Ishikawa (cell line): ENCODE results near the gene STXBP5.

Source experiments
- CEBPB ChIP-seq: IDR thresholded peaks from 2 replicates; pipeline ENCODE4 v1.6.1; 2012
- CREB1 ChIP-seq: IDR thresholded peaks from 2 replicates; pipeline ENCODE4 v1.6.1; 2012; ENCODE audit warnings: low read depth
- EGR1 ChIP-seq: IDR thresholded peaks from 2 replicates; pipeline ENCODE4 v1.6.1; 2012
- EP300 ChIP-seq: IDR thresholded peaks from 2 replicates; pipeline ENCODE4 v1.6.1; 2012; ENCODE audit warnings: borderline replicate concordance
- FOXM1 ChIP-seq: IDR thresholded peaks from 2 replicates; pipeline ENCODE4 v1.6.1; 2012; ENCODE audit warnings: low read depth, borderline replicate concordance
- NFIC ChIP-seq: IDR thresholded peaks from 2 replicates; pipeline ENCODE4 v1.6.1; 2012
- RAD21 ChIP-seq: IDR thresholded peaks from 2 replicates; pipeline ENCODE4 v1.6.1; 2012; ENCODE audit warnings: low read depth
- TAF1 ChIP-seq: IDR thresholded peaks from 2 replicates; pipeline ENCODE4 v1.6.1; 2012; ENCODE audit warnings: low read depth, mild to moderate bottlenecking
- TCF12 ChIP-seq: IDR thresholded peaks from 2 replicates; pipeline ENCODE4 v1.6.1; 2012; ENCODE audit warnings: low read depth
- TEAD4 ChIP-seq: IDR thresholded peaks from 2 replicates; pipeline ENCODE4 v1.6.1; 2012
- YY1 ChIP-seq: IDR thresholded peaks from 2 replicates; pipeline ENCODE4 v1.6.1; 2012; ENCODE audit warnings: low read depth
- ZBTB7A ChIP-seq: IDR thresholded peaks from 2 replicates; pipeline ENCODE4 v1.6.1; 2012; ENCODE audit warnings: low read depth
- TF ChIP-seq, protein P1 (sequence below): IDR thresholded peaks from 2 replicates; pipeline ENCODE4 v1.6.1; 2012; ENCODE audit warnings: low read depth, mild to moderate bottlenecking
- TF ChIP-seq, protein P2 (sequence below): IDR thresholded peaks from 2 replicates; pipeline ENCODE4 v1.6.1; 2012
- TF ChIP-seq, protein P3 (sequence below): IDR thresholded peaks from 2 replicates; pipeline ENCODE4 v1.6.1; 2012

Gene STXBP5

DNA sequence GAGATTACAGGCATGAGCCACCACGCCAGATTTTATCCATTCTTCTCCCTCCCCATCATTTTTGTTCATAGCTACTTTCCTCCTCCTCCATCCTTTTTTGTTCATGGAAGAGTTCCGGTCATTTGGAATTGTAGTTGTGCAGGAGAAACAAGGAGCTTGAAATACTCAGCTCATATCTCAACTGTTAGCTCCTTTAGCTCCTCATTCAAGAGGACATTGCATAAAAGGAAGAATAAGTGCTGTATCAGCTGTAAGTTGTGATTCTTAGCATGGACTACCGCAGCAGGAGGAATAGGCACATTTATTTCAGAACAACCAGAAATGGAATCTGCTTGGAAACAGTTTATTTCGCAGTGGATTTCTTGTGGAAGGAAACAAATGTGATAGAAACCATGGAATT, 7.6 kb downstream of the STXBP5 start:
- TF ChIP-seq, protein P1, sequence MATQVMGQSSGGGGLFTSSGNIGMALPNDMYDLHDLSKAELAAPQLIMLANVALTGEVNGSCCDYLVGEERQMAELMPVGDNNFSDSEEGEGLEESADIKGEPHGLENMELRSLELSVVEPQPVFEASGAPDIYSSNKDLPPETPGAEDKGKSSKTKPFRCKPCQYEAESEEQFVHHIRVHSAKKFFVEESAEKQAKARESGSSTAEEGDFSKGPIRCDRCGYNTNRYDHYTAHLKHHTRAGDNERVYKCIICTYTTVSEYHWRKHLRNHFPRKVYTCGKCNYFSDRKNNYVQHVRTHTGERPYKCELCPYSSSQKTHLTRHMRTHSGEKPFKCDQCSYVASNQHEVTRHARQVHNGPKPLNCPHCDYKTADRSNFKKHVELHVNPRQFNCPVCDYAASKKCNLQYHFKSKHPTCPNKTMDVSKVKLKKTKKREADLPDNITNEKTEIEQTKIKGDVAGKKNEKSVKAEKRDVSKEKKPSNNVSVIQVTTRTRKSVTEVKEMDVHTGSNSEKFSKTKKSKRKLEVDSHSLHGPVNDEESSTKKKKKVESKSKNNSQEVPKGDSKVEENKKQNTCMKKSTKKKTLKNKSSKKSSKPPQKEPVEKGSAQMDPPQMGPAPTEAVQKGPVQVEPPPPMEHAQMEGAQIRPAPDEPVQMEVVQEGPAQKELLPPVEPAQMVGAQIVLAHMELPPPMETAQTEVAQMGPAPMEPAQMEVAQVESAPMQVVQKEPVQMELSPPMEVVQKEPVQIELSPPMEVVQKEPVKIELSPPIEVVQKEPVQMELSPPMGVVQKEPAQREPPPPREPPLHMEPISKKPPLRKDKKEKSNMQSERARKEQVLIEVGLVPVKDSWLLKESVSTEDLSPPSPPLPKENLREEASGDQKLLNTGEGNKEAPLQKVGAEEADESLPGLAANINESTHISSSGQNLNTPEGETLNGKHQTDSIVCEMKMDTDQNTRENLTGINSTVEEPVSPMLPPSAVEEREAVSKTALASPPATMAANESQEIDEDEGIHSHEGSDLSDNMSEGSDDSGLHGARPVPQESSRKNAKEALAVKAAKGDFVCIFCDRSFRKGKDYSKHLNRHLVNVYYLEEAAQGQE = no peak
- TF ChIP-seq TCF12 (no peak), FOXM1 (no peak), RAD21 (no peak)
- TF ChIP-seq, protein P2, sequence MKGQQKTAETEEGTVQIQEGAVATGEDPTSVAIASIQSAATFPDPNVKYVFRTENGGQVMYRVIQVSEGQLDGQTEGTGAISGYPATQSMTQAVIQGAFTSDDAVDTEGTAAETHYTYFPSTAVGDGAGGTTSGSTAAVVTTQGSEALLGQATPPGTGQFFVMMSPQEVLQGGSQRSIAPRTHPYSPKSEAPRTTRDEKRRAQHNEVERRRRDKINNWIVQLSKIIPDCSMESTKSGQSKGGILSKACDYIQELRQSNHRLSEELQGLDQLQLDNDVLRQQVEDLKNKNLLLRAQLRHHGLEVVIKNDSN = no peak

DNA sequence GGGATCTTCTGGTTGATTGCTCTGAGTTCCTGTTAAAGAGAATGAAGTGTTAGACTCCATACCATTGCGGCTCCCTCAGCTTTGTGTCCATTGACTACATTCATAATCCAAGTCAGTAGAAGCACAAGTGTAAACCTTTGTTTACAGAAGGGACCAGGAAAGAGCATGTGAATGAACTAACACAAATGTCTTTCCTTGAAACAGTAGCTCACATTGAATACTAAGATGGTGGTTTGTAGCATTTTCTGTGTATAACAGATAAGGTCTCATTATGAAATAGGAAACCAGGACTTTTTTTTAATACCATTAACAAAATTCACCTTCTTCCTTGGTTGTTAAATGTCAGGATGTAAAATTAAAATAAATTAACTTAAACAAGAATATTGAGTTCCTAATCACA, 8.4 kb downstream of the STXBP5 start:
- TF ChIP-seq CREB1 (no peak), TAF1 (no peak), RAD21 (no peak), FOXM1 (no peak), EGR1 (no peak), EP300 (no peak)
- TF ChIP-seq, protein P2 = no peak
- TF ChIP-seq, protein P1 = no peak
- TF ChIP-seq, protein P3, sequence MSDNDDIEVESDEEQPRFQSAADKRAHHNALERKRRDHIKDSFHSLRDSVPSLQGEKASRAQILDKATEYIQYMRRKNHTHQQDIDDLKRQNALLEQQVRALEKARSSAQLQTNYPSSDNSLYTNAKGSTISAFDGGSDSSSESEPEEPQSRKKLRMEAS = no peak

DNA sequence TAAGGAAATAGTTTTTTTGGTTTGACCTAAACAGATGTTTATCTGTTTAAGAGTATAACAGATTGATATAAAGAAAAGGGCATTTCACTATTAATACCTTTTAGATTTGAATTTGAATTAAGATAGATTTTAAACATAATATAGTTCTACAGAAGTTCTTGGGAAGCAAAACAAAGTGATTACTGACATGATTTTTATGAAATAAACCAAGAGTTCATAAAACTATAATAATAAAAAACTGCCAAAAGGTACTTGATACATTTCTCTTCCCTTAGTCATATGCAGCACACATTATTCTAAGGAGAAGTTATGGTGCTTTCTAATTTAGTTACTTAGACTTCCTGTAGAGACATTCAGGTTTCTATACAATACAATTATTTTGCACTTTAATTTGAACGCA, 9.6 kb downstream of the STXBP5 start:
- no peak for TF ChIP-seq YY1
- no peak for TF ChIP-seq EGR1
- TF ChIP-seq, protein P3 = no peak
- no peak for TF ChIP-seq EP300
- no peak for TF ChIP-seq CEBPB

DNA sequence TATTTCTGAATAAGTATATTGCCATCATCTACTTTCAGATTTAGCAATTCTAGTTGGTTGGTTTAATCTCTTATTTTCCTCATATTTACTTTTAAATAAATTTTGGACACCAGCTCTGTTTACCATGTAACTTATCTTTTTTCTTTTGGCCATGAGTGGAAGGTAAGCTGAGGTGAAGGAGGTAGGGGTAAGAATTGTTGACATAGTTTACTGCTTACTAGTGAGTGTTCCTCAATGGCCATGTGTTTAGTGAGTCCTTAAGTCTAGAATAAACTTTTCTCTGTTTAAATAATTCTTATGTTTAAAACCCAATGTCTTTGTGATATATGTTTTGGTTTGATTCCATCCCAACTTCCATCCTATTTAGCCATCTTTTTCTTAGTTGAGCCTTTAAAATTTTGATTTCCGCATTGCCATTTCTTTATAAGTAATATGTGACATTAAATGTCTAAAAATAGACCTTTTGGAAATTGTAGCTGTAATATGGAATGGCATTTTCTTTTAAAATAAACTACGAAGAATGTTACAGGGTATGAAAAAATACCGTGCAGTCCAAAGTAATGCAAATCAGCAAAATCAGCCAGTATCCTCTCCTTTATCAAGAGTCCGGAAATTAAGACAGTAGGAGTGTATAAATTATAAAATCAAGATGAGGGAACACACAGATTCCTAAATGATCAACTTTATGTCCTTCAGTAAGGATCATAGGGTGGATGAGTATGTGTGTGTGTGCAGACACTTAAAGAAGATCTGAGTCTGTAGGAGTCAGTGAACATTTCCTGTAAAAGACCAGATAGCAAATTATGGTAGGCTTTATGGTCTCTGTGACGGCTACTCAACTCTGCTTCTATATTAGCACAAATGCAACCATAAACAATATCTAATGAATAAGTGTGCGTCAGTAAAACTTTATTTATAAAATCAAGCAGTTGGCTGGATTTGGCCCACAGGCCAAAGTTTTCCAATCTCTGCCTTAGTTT, 10.3 kb downstream of the STXBP5 start:
- TF ChIP-seq, protein P2 = no peak

DNA sequence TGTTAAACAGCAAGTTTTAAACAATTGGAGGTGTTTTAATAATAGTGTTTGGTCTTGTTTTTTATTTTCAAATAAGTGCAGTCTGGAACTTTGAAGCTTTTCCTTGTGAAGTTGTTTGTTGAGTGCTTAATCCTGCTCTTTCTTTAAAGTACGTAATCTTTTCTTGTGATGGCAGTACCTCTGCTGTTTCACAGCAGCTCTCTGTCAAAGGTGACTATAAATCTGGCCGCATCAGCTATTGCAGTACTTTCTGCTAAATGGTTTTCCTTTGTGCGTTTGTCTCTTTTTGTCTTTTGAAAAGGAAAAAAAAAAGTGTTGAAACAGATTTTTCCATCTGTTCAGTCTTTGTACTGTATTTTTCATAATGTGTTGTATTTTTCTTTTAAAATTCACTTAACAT, 12.7 kb downstream of the STXBP5 start:
- TF ChIP-seq TEAD4 (no peak), TCF12 (no peak)

DNA sequence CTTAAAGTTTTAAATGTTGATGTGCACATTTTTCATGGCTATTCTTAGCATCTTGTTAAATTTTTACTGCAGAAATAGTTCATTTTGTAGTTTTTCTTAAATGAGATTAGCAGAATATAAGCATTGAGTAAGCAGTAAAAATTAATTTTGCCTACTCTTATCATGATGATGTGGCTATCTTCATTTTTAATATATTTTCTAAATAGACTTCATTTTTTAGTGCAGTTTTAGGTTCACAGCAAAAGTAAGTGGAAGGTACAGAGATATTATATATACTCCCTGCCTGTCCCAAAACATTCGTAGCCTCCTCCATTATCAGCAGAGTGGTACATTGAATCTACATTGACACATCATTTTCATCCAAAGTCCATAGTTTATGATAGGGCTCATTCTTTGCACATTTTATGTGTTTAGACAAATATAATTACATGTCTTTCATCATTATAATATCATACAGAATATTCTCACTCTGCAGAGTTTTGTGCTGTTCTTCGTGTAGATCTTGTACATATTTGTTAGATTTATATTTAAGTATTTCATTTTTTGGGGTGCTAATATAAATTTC, 13.7 kb downstream of the STXBP5 start:
- TF ChIP-seq TCF12 (no peak), NFIC (no peak), YY1 (no peak), FOXM1 (no peak), CEBPB (no peak), ZBTB7A (no peak)
- TF ChIP-seq, protein P2 = no peak
